HT-29 (cell line): ENCODE measurements around the gene ABITRAM. TPM values are rescaled to one million over a fixed set of nuclear protein-coding genes. Genes with fewer than 3 reads are reported as not detected.
"Not testable (repeated sequence)": the region's sequence is repeated elsewhere in the genome, so short reads cannot be mapped to it uniquely, and the experiment has no call there.

ENCODE experiments used
- DNase-seq: peaks from one replicate; pipeline ENCODE4 v3.0.0-alpha.2; 2015; ENCODE audit warnings: low spot score
- total RNA-seq: library from RNA; depleted of rRNA; stranded (reverse); fragments of >200 nt; shearing (Covaris generic); gene quantifications from 2 replicates; pipeline ENCODE4 v1.2.3, GENCODE V29; 2014; rRNA removed

ABITRAM gene, protein sequence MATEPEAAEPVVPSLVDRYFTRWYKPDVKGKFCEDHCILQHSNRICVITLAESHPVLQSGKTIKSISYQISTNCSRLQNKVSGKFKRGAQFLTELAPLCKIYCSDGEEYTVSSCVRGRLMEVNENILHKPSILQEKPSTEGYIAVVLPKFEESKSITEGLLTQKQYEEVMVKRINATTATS
- 4.8 and 9.8 TPM in 2 replicates for total RNA-seq

GRCh38 chr9:108934323-108934893 is at the start of gene ABITRAM:
ABITRAM (plus strand) TSS chr9:108934400; CDS start chr9:108934487, 87 bp downstream.
- peak; percentile 76 for DNase-seq

DNA sequence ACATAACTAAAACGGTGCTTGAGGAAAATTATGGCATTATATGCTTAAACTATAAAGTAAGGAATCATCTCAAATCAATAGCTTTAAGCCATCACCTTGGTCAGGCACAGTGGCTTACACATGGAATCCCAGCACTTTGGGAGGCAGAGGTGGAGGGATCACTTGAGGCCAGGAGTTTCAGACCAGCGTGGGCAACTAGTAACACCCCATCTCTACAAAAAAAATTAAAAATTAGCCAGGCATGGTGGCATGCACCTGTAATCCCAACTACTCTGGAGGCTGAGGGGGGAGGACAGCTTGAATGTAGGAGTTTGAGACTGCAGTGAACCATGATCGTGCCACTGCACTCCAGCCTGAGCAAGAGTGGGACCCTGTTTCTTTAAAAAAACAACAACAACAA is 49.5 kb upstream of the ABITRAM start:
- DNase-seq = no peak

DNA sequence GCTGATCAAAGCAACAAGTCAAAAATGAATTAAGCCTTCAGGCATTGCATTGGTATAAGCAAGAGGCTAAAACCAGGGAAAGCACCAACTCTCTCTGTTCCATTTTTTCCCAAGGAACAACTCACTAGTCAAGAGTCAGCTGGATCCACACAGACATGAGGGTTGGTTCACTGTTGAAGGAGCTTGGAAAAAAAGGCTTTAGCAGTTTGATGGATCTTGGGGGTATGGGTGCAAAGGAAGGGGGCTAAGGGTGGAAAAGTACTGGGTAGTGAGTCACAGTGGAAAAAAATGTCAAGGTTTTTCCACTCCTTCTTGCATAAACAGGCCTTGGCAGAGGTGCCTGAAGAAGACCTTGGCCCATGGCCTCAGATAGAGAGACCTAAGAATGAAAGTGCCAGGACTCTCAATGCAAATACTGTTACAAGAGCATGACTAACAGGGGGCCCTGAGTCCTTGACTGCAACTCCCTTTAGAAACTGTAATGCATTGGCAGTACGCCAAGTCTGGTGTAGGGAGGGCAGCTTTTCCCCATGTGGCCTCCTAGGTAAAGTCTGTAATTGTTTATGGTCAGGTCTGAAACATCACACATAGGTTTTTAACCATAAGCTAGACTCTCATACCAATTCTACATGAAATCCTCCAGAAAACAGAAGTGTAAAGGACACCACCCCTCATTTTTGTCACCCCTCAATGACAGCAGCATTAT is 48.4 kb upstream of the ABITRAM start:
- DNase-seq = peak; percentile 73

DNA sequence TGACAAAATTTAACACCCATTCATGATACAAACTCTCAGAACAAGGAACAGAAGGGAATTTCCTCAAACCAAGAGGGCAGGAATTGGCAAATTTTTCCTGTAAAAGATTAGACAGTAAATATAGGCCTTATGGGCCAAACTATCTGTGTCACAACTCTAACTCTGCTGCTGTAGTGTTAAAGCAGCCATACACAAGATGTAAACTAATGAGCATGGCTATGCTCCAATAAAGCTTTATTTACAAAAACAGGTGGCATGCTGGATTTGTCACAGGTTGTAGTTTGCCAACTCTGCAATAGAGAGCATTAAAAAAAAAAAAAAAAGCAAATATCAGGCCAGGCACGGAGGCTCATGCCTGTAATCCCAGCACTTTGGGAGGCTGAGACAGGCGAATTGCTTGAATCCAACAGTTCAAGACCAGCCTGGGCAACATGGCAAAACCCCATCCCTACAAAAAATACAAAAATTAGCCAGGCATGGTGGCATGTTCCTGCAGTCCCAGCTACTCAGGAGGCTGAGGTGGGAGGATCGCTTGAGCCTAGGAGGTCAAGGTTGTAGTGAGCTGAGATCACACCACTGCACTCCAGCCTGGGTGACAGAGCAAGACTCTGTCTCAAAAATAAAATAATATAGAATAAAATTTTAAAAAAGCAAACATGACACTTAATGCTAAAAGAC is 47.5 kb upstream of the ABITRAM start:
- DNase-seq = not testable (repeated sequence)

DNA sequence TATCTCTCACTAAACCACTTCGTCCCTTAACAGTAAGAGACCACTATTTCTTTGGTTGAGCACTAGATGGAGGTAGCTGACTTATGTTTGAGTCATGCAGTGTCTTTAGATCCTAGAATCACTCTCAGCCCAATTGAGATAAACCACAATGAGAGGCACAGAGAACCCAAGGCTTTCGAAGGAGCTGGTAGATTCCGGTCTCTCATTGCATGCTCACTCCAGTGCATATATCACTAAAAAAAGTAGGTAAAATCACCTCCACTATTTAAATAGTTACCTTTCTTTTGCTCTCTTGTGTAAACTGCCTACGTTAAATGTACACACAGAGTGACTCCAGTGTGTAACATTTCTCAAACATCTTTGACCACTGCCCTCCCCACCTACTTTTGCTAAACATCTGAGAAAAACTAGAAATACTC is 44.5 kb upstream of the ABITRAM start:
- DNase-seq = peak; percentile 25

- no peak for DNase-seq
Observed at GRCh38 chr9:108894225-108894997, 39.8 kb upstream of the ABITRAM start.

- DNase-seq = no peak
Observed at GRCh38 chr9:108897324-108898096, 36.7 kb upstream of the ABITRAM start.

DNA sequence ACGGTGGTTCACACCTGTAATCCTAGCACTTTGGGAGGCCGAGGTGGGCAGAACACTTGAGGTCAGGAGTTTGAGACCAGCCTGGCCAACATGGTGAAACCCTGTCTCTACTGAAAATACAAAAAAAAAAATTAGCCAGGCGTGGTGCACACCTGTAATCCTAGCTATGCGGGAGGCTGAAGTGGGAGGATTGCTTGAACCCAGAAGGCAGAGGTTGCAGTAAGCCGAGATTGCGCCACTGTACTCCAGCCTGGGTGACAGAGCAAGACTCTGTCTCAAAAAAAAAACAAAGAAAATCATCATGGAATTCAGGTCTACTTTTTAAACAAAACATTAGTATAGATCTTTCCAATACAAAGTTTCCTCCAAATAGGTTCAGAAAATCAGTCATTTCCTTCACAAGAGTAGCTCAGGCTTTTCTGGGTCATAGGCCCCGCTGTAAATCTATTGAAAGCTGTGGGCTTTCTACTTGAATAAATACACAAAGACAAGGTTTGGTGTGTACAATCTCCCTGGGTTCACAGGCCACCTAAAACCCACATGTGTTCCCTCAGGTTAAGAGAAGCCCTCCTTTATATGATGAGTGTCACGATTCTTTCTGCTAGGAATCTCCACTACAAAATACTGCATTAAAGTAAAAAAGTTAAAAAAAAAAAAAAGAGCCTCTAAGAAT is 35.0 kb upstream of the ABITRAM start:
- not testable (repeated sequence) for DNase-seq

DNA sequence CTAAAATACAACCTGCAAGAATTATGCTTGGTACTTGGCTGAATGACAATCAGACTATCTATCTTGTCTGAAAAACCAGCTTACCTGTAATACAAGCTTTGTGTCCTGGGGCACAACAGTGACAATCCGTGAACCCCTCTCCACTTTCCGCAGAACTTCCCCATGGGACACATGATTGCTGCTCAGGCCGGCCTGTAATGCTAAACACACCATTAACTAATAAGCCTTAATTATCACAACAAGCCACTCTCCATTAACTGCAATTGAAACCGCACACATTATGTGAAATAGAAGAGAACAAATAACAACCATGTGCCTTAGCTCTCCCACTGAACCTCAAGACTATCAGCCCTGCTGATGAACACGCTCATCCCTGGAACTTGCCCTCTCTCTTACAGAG is 34.0 kb upstream of the ABITRAM start:
- no peak for DNase-seq

DNA sequence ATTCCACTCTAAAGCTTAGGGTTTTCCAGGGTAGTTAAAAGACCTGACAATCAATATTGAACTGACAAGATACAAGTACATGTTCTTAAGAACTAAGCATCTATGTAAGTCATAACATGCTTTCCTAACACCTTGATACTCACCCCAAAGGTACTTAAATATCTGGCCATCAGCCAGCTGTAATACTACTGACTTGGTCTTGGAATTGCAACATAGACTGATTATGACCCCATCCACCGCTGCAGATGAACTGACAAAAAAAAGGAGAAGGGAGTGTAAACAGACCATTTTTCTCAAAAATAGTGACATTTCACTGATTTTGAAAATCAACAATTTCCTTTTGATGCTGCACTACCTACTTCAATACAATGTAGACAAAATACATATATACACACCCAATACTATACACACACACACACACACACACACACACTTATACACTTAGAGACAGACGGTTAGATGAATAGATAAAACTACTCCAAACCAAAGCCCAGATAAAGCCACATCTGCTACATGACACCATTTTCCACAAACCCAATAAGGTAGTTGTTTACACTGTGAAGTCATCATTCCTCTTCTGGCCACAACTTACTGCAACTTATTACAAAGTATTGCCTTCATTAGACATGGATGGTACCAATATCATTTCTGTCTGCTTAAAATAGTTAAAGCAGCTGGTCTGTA is 30.6 kb upstream of the ABITRAM start:
- DNase-seq = no peak

- DNase-seq = no peak
Observed at GRCh38 chr9:108904161-108904560, 30.0 kb upstream of the ABITRAM start.

- no peak for DNase-seq
Observed at GRCh38 chr9:108905494-108905893, 28.7 kb upstream of the ABITRAM start.

DNA sequence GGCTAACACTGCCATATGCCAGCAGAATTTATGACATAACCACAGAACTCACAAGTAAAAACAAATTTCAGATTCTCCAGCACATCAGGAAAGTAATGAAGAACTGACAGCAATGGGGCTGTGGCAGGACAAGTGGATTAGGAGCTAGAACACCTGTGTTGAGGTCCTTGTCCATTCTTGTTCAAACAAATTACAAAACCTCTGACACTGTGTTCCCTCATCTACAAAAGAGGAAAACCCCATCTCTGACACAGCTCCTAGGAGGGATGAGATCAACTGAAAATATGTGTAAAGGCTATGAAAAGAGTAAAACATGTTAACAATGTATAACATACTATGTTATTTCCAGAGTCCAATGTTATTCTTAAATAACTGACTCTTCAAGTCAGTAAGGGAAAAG is 23.8 kb upstream of the ABITRAM start:
- no peak for DNase-seq

DNA sequence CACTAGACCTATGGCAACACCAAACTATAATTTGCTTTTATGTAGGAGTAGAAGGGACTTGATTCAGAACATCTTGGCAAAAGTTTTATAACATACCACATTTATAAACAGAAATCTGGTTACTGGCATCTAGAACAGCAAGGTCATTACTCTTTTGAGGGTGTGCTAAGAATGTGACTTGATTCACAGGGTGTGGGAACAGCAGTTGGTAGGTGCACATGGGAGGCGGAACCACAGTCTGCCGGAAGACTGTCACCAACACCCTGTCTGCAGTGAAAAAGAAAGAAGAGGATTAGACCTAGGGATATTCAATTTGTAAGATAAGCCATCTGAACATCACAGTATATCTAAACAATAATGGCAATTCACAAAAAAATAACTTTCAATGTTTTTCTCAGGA is 23.3 kb upstream of the ABITRAM start:
- no peak for DNase-seq

GRCh38 chr9:108911820-108912219 is 22.4 kb upstream of the ABITRAM start:
- no peak for DNase-seq

- DNase-seq = no peak
Observed at GRCh38 chr9:108913391-108913790, 20.8 kb upstream of the ABITRAM start.

- DNase-seq = peak; percentile 77
Observed at GRCh38 chr9:108919517-108919916, 14.7 kb upstream of the ABITRAM start.

- DNase-seq = not testable (repeated sequence)
Observed at GRCh38 chr9:108920401-108920800, 13.8 kb upstream of the ABITRAM start.

GRCh38 chr9:108921200-108921599 is 13.0 kb upstream of the ABITRAM start:
- DNase-seq = no peak

GRCh38 chr9:108924466-108924865 is 9.7 kb upstream of the ABITRAM start:
- no peak for DNase-seq
